Effector memory CD4-positive, alpha-beta T cell (primary cell): ENCODE measurements around the gene PTPRN2.

ENCODE experiments used
- DNase-seq, 3 donors: peaks; one replicate each; pipeline ENCODE4 v3.0.0-alpha.2; 2020
- H3K27ac ChIP-seq: 2 replicates; pipeline ENCODE4 v1.7.0; 2013; ENCODE audit warnings: mild to moderate bottlenecking, low read length, moderate library complexity; ENCODE audit not compliant: insufficient read depth, poor library complexity, severe bottlenecking
- H3K27me3 ChIP-seq: replicated peaks from 2 replicates; pipeline ENCODE4 v1.7.0; 2013; ENCODE audit warnings: mild to moderate bottlenecking, low read length; ENCODE audit not compliant: insufficient read depth, control insufficient read depth, poor library complexity, severe bottlenecking
- H3K36me3 ChIP-seq: 2 replicates; pipeline ENCODE4 v1.7.0; 2013; ENCODE audit warnings: mild to moderate bottlenecking, low read length, moderate library complexity; ENCODE audit not compliant: control insufficient read depth, insufficient read depth
- H3K4me1 ChIP-seq: 2 replicates; pipeline ENCODE4 v1.7.0; 2013; ENCODE audit warnings: low read length, mild to moderate bottlenecking; ENCODE audit not compliant: control insufficient read depth, insufficient read depth, poor library complexity, severe bottlenecking
- H3K4me3 ChIP-seq: 2 replicates; pipeline ENCODE4 v1.7.0; 2013; ENCODE audit warnings: low read length, low read depth, mild to moderate bottlenecking; ENCODE audit not compliant: insufficient read depth, poor library complexity, severe bottlenecking
- H3K9me3 ChIP-seq: 2 replicates; pipeline ENCODE4 v1.7.0; 2013; ENCODE audit warnings: mild to moderate bottlenecking, low read length, moderate library complexity; ENCODE audit not compliant: control insufficient read depth

Gene PTPRN2

GRCh38 chr7:157519798-157520244 lies 1067.8 kb downstream of the PTPRN2 start:
- H3K4me3 ChIP-seq = no peak overlapping the region
- H3K27me3 ChIP-seq = no peaks in the 10 kb centered on the region
- H3K9me3 ChIP-seq = no peaks in the 10 kb centered on the region
- no peaks in the 10 kb centered on the region for H3K4me1 ChIP-seq
- no peak for DNase-seq
- H3K27ac ChIP-seq = no peak overlapping the region
- H3K36me3 ChIP-seq = no peaks in the 10 kb centered on the region

- Histone ChIP-seq H3K36me3 (no peaks in the 10 kb centered on the region), H3K27ac (no peak overlapping the region), H3K4me1 (no peaks in the 10 kb centered on the region), H3K27me3 (no peaks in the 10 kb centered on the region), H3K4me3 (no peak overlapping the region), H3K9me3 (no peaks in the 10 kb centered on the region)
- DNase-seq = no peak
These were observed 1068.4 kb downstream of the PTPRN2 start for GRCh38 chr7:157519246-157519645.

- DNase-seq = no peak
- H3K4me3 ChIP-seq = no peak overlapping the region
- H3K27ac ChIP-seq = no peak overlapping the region
These were observed 1069.0 kb downstream of the PTPRN2 start for GRCh38 chr7:157518514-157519175.

GRCh38 chr7:157517782-157518513 lies 1069.7 kb downstream of the PTPRN2 start:
- no peak for DNase-seq
- H3K9me3 ChIP-seq = no peaks in the 10 kb centered on the region

More at GRCh38 chr7:157518514-157519175, 1069.0 kb downstream of the PTPRN2 start:
- Histone ChIP-seq H3K36me3 (no peaks in the 10 kb centered on the region), H3K27me3 (no peaks in the 10 kb centered on the region), H3K9me3 (no peaks in the 10 kb centered on the region), H3K4me1 (no peaks in the 10 kb centered on the region)

GRCh38 chr7:157516911-157517781 lies 1070.5 kb downstream of the PTPRN2 start:
- H3K36me3 ChIP-seq = no peaks in the 10 kb centered on the region
- no peak overlapping the region for H3K4me3 ChIP-seq
- H3K27me3 ChIP-seq = no peaks in the 10 kb centered on the region
- H3K4me1 ChIP-seq = no peaks in the 10 kb centered on the region
- H3K9me3 ChIP-seq = no peaks in the 10 kb centered on the region
- no peak for DNase-seq
- H3K27ac ChIP-seq = no peak overlapping the region

More at GRCh38 chr7:157517782-157518513, 1069.7 kb downstream of the PTPRN2 start:
- no peaks in the 10 kb centered on the region for H3K36me3 ChIP-seq
- H3K27me3 ChIP-seq = no peaks in the 10 kb centered on the region
- H3K27ac ChIP-seq = no peak overlapping the region
- H3K4me3 ChIP-seq = no peak overlapping the region
- H3K4me1 ChIP-seq = no peaks in the 10 kb centered on the region

GRCh38 chr7:157516311-157516710 lies 1071.3 kb downstream of the PTPRN2 start:
- no peaks in the 10 kb centered on the region for H3K36me3 ChIP-seq
- no peak for DNase-seq
- no peaks in the 10 kb centered on the region for H3K9me3 ChIP-seq
- no peaks in the 10 kb centered on the region for H3K27me3 ChIP-seq
- no peaks in the 10 kb centered on the region for H3K4me1 ChIP-seq
- no peak overlapping the region for H3K27ac ChIP-seq
- no peak overlapping the region for H3K4me3 ChIP-seq

GRCh38 chr7:157515342-157516041 lies 1072.1 kb downstream of the PTPRN2 start:
- no peak for DNase-seq
- Histone ChIP-seq H3K36me3 (no peaks in the 10 kb centered on the region), H3K27ac (no peak overlapping the region), H3K27me3 (no peaks in the 10 kb centered on the region), H3K4me3 (no peak overlapping the region), H3K9me3 (no peaks in the 10 kb centered on the region), H3K4me1 (no peaks in the 10 kb centered on the region)

GRCh38 chr7:157514746-157515145 lies 1072.9 kb downstream of the PTPRN2 start:
- no peak overlapping the region for H3K27ac ChIP-seq
- no peaks in the 10 kb centered on the region for H3K4me1 ChIP-seq
- no peaks in the 10 kb centered on the region for H3K36me3 ChIP-seq
- H3K4me3 ChIP-seq = no peak overlapping the region
- H3K27me3 ChIP-seq = no peaks in the 10 kb centered on the region
- no peaks in the 10 kb centered on the region for H3K9me3 ChIP-seq
- no peak for DNase-seq

GRCh38 chr7:157514306-157514705 lies 1073.3 kb downstream of the PTPRN2 start:
- no peak for DNase-seq
- Histone ChIP-seq H3K4me3 (no peak overlapping the region), H3K9me3 (no peaks in the 10 kb centered on the region)

More at GRCh38 chr7:157514306-157514705, 1073.3 kb downstream of the PTPRN2 start:
- Histone ChIP-seq H3K27me3 (no peaks in the 10 kb centered on the region), H3K36me3 (no peaks in the 10 kb centered on the region), H3K4me1 (no peaks in the 10 kb centered on the region), H3K27ac (no peak overlapping the region)
